Motor neuron (in vitro differentiated cells): ENCODE data around the gene TTYH2. TPM values are rescaled to one million over a fixed set of nuclear protein-coding genes. Genes with fewer than 3 reads are reported as not detected.
"Not testable (repeated sequence)": the region's sequence is repeated elsewhere in the genome, so short reads cannot be mapped to it uniquely, and the experiment has no call there.

Source experiments
- ATAC-seq, 8 experiments: fragments of 200-7000 bp; cut with Tn5 transposase; replicated peaks in 6 of 8; 2 replicates each; pipeline ENCODE4 v1.8.0; 2021; ENCODE audit warnings: mild to moderate bottlenecking in 8 of 8, moderate library complexity in 8 of 8
- H3K27ac ChIP-seq, 2 donors: fragments of 250-450 bp; sonication (Bioruptor Pico); 2 replicates each; pipeline ENCODE4 v1.9.0; 2021; ENCODE audit warnings: antibody characterized with exemption in 2 of 2, mild to moderate bottlenecking in 2 of 2, moderate library complexity in 1 of 2
- H3K4me1 ChIP-seq, 2 donors: fragments of 250-450 bp; sonication (Bioruptor Pico); replicated peaks in 1 of 2; 2 replicates each; pipeline ENCODE4 v1.6.1; 2021; ENCODE audit warnings: antibody characterized with exemption in 2 of 2, mild to moderate bottlenecking in 2 of 2, moderate library complexity in 1 of 2
- H3K4me3 ChIP-seq, 5 donors: fragments of 250-450 bp; sonication (Bioruptor Pico); 2 replicates each; pipeline ENCODE4 v1.9.0; 2021; ENCODE audit warnings: antibody characterized with exemption in 5 of 5, mild to moderate bottlenecking in 5 of 5, moderate library complexity in 4 of 5
- WGBS, 10 experiments: fragments of 450-650 bp; shearing (Covaris generic); methylation state at CpG; one replicate each; pipeline ENCODE4 v1.0.0; 2022; 5-methylcytosine and 5-hydroxymethylcytosine counted together
- in situ Hi-C, 9 experiments: fragments of 400-800 bp; cut with MboI; loops; one replicate each; pipeline ENCODE4 v1.15.0; 2021; ENCODE audit warnings: low sequenced_read_pairs in 9 of 9, low pct_unique_long_range_greater_than_20kb in 2 of 9; ENCODE audit not compliant: unreplicated experiment in 9 of 9
- total RNA-seq, 8 experiments: library from RNA; unstranded; fragments of 300-600 nt; gene quantifications; 2 replicates each; pipeline versions ENCODE4 v1.2.3 to v1.2.4, GENCODE V29; 2022

The TTYH2 gene
- total RNA-seq, 8 experiments from 2014 or later: 6.0 to 20.6 (median 9.1) TPM

DNA sequence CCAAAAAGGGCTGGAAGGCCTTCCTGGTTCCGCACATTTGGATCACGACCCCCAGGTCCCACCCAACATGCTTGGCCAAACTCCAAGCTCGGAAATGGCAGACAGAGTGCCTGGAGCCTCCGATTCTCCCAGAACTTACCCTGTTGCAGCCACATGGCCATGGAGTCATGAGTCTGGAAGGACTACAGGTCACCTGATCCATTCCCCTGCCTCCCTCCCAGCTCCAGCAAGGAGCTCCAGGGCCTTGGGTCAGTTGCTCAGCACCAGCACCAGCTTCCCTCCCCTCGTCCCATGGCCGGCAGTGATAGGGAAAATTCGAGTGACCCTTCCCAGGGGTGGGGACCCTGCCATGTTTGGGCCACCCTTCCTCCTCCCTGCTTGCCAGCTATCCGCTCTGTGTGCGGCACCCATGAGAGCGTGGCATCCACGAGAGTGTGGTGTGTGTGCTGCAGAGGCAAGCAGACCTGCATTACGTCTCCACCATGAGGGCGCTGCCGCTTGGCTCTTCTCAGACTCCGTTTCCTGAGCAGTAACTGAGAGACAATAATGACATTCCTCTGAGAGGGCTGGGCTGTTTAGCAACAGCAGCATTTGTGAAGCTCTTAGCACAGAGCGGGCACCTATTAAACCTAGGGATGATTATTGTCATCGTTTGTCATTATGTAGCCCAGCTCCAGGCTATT lies 31.2 kb upstream of the TTYH2 start:
- Histone ChIP-seq H3K4me1 (peaks cover 24 to 32% of the 10 kb centered on the region in 2 donors), H3K4me3 (no peak overlapping the region), H3K27ac (peak overlapping the region; percentile 22 to 38)
- in situ Hi-C loops: loop anchor here in 6 of 9 experiments (25.0 kb wide), 3 partner anchors 520 to 745 kb away; no protein-coding TSS in a partner anchor
- 40 to 100% (median 80%) methylated on average over 1 to 6 of the region's 17 CpGs; no CpG with 5 or more reads in 3 of the 10 experiments for WGBS, 10 experiments
- ATAC-seq: peak in 5 of 8 experiments; percentile 69 to 93 (median 79)

DNA sequence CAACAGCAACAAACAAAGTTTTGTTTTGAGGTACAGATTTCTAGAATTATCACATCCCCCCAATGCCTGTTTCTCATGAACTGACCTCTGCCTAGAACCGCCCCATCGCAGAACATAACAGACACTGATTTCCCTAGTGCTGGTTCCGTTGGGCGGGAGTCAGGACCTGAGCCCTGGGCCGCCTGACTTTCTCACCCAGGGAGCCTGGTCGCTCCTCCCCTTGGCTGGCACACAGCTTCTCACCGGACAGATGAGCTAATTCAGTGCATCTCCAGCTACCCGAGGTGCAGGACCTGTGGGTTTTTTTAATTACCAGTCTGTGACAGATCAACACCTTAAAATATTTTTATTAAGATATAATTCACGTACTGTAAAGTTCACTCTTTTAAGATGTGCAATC lies 30.0 kb upstream of the TTYH2 start:
- no peak overlapping the region for H3K27ac ChIP-seq
- no peak for ATAC-seq
- peaks cover 37 to 44% of the 10 kb centered on the region in 2 donors for H3K4me1 ChIP-seq
- no peak overlapping the region for H3K4me3 ChIP-seq
- WGBS, 10 experiments: 37 to 100% (median 73%) methylated on average over 1 to 6 of the region's 9 CpGs; no CpG with 5 or more reads in 2 of the 10 experiments
- in situ Hi-C loops: loop anchor here in 6 of 9 experiments (25.0 kb wide), 3 partner anchors 521 to 746 kb away; no protein-coding TSS in a partner anchor

- Histone ChIP-seq H3K4me1 (peaks cover 37% of the 10 kb centered on the region in 2 donors), H3K27ac (no peak overlapping the region), H3K4me3 (no peak overlapping the region)
- in situ Hi-C loops: loop anchor here in 6 of 9 experiments (25.0 kb wide), 3 partner anchors 523 to 748 kb away; no protein-coding TSS in a partner anchor
- 28 to 96% (median 69%) methylated on average over 2 to 6 of the region's 9 CpGs; no CpG with 5 or more reads in 3 of the 10 experiments for WGBS, 10 experiments
- ATAC-seq: no peak
Observed at GRCh38 chr17:74185571-74186185, 27.7 kb upstream of the TTYH2 start.

GRCh38 chr17:74186498-74186897 lies 26.9 kb upstream of the TTYH2 start:
- WGBS, 10 experiments: 58 to 100% (median 89%) methylated on average over 2 to 20 of the region's 20 CpGs; no CpG with 5 or more reads in 1 of the 10 experiments
- Histone ChIP-seq H3K4me3 (no peak overlapping the region), H3K27ac (no peak overlapping the region), H3K4me1 (peaks cover 37 to 42% of the 10 kb centered on the region in 2 donors)
- no peak for ATAC-seq
- in situ Hi-C loops: loop anchor here in 6 of 9 experiments (25.0 kb wide), 3 partner anchors 524 to 749 kb away; no protein-coding TSS in a partner anchor

DNA sequence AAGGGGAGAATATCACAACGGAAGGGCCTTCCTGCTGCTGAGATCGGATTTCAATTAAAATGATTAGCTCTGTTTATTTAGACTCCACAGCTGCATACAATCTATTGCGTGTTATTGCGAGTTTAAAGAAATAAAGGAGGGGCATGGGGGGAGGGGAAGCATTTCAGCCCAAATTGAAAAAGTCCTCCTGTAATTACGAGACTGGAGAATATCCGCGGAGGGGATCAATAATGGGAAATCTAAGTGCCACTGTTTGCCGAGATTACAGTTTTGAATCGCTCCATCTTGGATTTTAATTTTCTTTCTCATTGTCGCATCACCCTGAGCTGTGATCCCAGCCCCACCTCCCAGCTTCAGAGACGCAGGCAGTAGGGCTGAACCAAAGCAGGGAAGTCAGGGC lies 25.6 kb upstream of the TTYH2 start:
- H3K27ac ChIP-seq: peak overlapping the region; percentile 19 to 42
- peak in 3 of 8 experiments; percentile 22 to 36 (median 24) for ATAC-seq
- no peak overlapping the region for H3K4me3 ChIP-seq
- H3K4me1 ChIP-seq: peaks cover 27 to 30% of the 10 kb centered on the region in 2 donors
- WGBS, 10 experiments: 14 to 70% (median 34%) methylated on average over 4 to 11 of the region's 11 CpGs; no CpG with 5 or more reads in 1 of the 10 experiments
- in situ Hi-C loops: loop anchor here in 6 of 9 experiments (25.0 kb wide), 3 partner anchors 525 to 750 kb away; no protein-coding TSS in a partner anchor

DNA sequence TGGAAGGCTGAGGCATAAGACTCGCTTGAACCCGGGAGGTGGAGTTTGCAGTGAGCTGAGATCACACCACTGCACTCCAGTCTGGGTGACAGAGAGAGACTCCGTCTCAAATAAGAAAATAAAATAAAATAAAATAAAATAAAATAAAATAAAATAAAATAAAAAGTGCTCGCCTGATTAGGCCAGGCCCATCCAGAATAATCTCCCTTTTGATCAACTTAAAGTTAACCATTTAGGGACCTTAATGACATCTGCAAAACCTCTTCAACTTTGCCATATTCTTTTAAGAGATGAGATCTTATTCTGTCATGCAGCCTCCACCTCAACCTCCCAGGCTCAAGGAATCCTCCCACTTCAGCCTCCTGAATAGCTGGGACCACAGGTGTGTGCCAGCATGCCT lies 24.7 kb upstream of the TTYH2 start:
- in situ Hi-C loops: loop anchor here in 6 of 9 experiments (25.0 kb wide), 3 partner anchors 526 to 751 kb away; no protein-coding TSS in a partner anchor
- not testable (repeated sequence) for ATAC-seq, H3K4me3 ChIP-seq, H3K27ac ChIP-seq
- 11 to 98% (median 80%) methylated on average over 2 to 4 of the region's 4 CpGs; no CpG with 5 or more reads in 1 of the 10 experiments for WGBS, 10 experiments
- H3K4me1 ChIP-seq: peaks cover 31 to 33% of the 10 kb centered on the region in 2 donors

GRCh38 chr17:74190154-74190553 lies 23.2 kb upstream of the TTYH2 start:
- Histone ChIP-seq H3K4me3 (no peak overlapping the region), H3K4me1 (peaks cover 41 to 42% of the 10 kb centered on the region in 2 donors), H3K27ac (no peak overlapping the region)
- ATAC-seq: peak; percentile 24 to 88 (median 82)
- WGBS, 10 experiments: 0 to 100% (median 50%) methylated on average over 1 to 2 of the region's 2 CpGs; no CpG with 5 or more reads in 1 of the 10 experiments
- in situ Hi-C loops: loop anchor here in 6 of 9 experiments (25.0 kb wide), 3 partner anchors 528 to 753 kb away; no protein-coding TSS in a partner anchor

DNA sequence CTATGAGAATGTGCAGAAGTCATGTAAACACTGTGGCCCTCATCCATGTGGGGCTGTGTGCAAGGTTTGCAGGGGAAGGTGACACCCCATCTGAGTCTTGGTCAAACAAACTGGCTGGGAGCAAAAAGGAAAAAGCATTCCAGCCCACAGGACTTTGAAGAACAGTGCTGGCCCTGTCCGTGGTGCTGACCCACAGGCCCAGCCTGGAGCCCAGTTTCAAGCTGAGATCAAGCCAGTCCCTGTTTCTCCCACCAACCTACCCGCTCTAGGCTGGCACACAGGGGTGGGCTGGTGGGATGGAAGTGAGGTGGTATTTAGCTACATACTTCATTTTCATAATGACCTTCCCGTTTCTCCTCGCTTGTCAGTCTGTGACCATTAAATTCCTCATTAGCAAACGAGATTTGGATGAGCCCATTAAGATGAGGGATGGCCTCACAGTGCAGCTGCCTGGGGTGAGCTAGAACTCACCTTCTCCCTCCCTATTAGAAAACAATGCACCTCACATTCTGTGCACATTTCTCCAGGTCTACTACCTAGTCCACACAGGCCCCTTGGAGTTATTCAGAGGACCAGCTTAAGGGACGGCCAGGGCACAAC lies 22.5 kb upstream of the TTYH2 start:
- Histone ChIP-seq H3K4me1 (peaks cover 48 to 49% of the 10 kb centered on the region in 2 donors), H3K4me3 (no peak overlapping the region), H3K27ac (no peak overlapping the region)
- 0 to 78% (median 33%) methylated on average over 1 to 4 of the region's 6 CpGs; no CpG with 5 or more reads in 3 of the 10 experiments for whole genome bisulfite sequencing, 10 experiments
- in situ Hi-C loops: loop anchor here in 6 of 9 experiments (25.0 kb wide), 3 partner anchors 529 to 754 kb away; no protein-coding TSS in a partner anchor
- ATAC-seq: peak in 4 of 8 experiments; percentile 8 to 59 (median 42)

DNA sequence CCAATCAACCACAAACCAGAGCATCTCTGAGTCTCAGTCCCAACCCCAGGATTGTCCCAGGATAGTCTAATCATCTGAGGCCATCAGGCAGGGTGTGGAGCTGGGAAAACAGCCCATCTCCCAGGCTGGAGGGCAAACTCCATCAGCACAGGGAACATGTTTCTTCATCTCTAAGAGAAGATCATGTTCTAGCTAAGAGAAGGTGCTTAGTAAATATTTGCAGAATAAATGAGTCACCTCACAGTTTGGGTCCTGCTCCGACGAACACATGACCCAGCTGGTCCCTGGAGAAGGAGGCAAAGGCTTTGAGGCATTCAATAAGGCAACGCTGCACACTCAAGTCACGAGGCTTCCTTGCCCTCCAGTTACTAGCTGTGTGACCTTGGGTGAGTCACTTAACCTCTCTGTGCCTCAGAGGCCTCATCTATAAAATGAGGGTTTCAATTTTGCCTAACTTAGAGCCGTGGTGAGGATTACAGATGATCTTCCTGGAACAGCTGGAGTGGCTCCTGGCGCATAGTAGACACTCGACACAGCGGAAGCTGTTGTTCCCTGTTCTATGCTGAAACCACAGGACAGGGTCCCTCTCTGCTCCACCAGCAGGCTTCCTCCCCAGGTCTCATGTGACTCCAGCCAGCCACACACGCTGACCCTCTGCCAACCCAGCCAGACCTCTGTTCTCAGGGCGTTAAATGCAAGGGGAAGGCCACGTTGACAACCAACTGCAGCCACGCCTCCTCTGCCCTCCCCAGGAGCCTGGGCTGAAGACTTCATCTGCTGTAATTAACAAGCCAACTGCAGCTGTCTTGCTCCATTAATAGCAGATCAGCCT lies 20.2 kb upstream of the TTYH2 start:
- no peak overlapping the region for H3K4me3 ChIP-seq
- peaks cover 55 to 57% of the 10 kb centered on the region in 2 donors for H3K4me1 ChIP-seq
- WGBS, 10 experiments: 0 to 62% (median 45%) methylated on average over 1 to 9 of the region's 12 CpGs; no CpG with 5 or more reads in 4 of the 10 experiments
- in situ Hi-C loops: loop anchor here in 6 of 9 experiments (25.0 kb wide), 3 partner anchors 531 to 756 kb away; no protein-coding TSS in a partner anchor
- peak; percentile 2 to 42 (median 26) for ATAC-seq
- H3K27ac ChIP-seq: peak overlapping the region in 1 of 2 donors; percentile 16

- 0 to 100% (median 85%) methylated on average over 1 to 7 of the region's 9 CpGs; no CpG with 5 or more reads in 2 of the 10 experiments for WGBS, 10 experiments
- Histone ChIP-seq H3K4me3 (no peak overlapping the region), H3K4me1 (peaks cover 54 to 56% of the 10 kb centered on the region in 2 donors), H3K27ac (no peak overlapping the region)
- no peak for ATAC-seq
- in situ Hi-C loops: loop anchor here in 6 of 9 experiments (25.0 kb wide), 3 partner anchors 532 to 757 kb away; no protein-coding TSS in a partner anchor
Observed at GRCh38 chr17:74194682-74195081, 18.7 kb upstream of the TTYH2 start.

- 0 to 60% (median 17%) methylated on average over 1 to 9 of the region's 30 CpGs; no CpG with 5 or more reads in 6 of the 10 experiments for WGBS, 10 experiments
- H3K27ac ChIP-seq: peak overlapping the region; percentile 35 to 76
- no peak overlapping the region for H3K4me3 ChIP-seq
- peaks cover 45 to 53% of the 10 kb centered on the region in 2 donors for H3K4me1 ChIP-seq
- ATAC-seq: peak in 7 of 8 experiments; percentile 18 to 78 (median 60)
- in situ Hi-C loops: loop anchor here in 6 of 9 experiments (25.0 kb wide), 3 partner anchors 534 to 759 kb away; no protein-coding TSS in a partner anchor
Observed at GRCh38 chr17:74196541-74197317, 16.6 kb upstream of the TTYH2 start.
